Epithelial cell of esophagus (primary cell): ENCODE results near the gene CEP20.

Experiments
- DNase-seq: peaks from one replicate; pipeline ENCODE4 v3.0.0; 2010; ENCODE audit warnings: low read depth
- H3K4me3 ChIP-seq: 2 replicates; pipeline ENCODE4 v1.5.1; 2011; ENCODE audit warnings: mild to moderate bottlenecking, low read length, control low read depth
- TF ChIP-seq, protein P1 (sequence below): IDR thresholded peaks from 2 replicates; pipeline ENCODE4 v1.5.1; 2011; ENCODE audit warnings: low read depth, mild to moderate bottlenecking, low read length, control low read depth, inconsistent platforms; ENCODE audit not compliant: insufficient read depth; ENCODE audit errors: missing control alignments

Gene CEP20

DNA sequence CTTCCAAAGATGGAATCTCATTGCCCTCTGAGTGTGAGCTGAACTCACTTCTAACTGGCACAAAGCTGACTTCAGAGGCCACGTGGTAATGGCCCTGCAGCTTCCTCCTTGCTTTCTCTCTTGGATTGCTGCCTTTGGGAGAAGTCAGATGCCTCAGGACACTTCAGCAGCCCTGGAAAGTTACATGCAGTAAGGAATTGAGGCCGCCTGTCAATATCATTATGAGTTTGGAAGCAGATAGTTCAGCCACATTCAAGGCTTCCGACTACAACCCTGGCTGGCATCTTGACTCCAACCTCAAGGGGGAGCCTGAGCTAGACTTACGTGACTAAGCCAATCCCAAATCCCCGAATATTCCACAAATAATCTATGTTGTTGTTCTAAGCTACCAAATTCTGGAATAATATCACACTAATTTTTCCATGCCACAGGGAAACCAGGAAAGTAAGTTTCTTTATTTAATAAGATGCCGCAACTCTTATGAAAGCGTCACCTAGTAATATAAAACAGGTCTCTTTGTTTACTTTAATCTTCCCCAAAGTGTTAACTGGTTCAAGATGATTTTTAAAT is 13.6 kb downstream of the CEP20 start:
- TF ChIP-seq, protein P1, sequence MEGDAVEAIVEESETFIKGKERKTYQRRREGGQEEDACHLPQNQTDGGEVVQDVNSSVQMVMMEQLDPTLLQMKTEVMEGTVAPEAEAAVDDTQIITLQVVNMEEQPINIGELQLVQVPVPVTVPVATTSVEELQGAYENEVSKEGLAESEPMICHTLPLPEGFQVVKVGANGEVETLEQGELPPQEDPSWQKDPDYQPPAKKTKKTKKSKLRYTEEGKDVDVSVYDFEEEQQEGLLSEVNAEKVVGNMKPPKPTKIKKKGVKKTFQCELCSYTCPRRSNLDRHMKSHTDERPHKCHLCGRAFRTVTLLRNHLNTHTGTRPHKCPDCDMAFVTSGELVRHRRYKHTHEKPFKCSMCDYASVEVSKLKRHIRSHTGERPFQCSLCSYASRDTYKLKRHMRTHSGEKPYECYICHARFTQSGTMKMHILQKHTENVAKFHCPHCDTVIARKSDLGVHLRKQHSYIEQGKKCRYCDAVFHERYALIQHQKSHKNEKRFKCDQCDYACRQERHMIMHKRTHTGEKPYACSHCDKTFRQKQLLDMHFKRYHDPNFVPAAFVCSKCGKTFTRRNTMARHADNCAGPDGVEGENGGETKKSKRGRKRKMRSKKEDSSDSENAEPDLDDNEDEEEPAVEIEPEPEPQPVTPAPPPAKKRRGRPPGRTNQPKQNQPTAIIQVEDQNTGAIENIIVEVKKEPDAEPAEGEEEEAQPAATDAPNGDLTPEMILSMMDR, result peak; percentile 92
- H3K4me3 ChIP-seq, result no peak overlapping the region
- peak; percentile 78 for DNase-seq

DNA sequence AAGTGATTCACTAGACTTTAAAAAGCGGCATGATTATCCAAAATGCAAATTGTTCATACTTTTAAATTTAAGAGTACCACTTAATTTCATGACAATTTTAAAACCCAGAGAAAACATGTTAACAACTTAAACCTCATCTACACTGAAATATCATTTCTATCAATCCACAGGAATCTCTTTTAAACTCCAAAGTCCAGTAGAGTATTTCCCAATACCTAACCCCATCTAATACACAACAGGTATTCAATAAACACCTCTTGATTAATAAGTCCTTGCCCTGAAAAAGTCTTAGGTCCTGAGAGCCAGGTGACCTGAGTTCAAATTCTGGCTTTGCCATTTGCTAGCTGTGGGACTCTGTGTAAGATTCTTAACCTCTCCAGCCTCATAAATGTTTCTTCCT is 14.7 kb downstream of the CEP20 start:
- no peak overlapping the region for H3K4me3 ChIP-seq
- TF ChIP-seq, protein P1, result no peak
- no peak for DNase-seq

DNA sequence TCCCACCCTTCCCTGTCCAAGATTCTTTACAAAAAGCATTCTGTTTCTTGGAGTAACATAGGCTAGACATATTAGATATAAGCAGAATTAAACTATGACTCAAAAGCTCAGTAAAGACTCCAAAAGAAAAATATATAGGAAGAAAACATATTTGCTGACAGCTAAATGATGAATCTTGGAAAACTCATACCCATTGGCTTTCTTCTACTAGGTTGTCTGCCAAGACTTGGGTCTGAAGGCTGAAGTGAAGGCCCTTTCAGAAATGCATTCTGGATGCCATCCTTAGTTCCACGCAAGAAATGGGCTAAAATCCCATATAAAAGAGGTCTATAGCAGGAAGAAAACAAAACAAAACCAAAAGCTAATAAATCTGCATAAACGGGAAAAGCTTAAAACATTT is 15.1 kb downstream of the CEP20 start:
- DNase-seq, result no peak
- TF ChIP-seq, protein P1, result no peak

DNA sequence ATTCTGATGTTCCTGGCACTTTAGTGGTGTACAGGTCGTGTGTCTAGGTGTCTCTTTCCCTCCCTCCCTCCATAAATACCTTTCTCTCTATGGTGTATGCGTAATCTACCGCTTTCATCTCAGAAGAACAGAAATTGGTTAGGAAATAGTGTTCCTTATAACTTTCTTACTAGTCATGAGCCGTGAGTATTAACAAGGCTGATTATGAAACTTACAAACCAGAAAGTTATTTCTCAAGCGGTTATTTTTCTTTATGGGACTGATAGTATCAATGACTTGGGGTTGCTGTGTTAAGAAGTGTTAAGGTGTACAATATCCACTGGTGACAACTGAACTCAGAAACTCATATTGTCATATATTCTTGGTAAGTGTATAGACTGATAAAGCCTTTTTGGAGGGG is 18.4 kb downstream of the CEP20 start:
- no peak for DNase-seq
- no peak overlapping the region for H3K4me3 ChIP-seq
- TF ChIP-seq, protein P1, result no peak

More for the DNA sequence above, 15.1 kb downstream of the CEP20 start:
- H3K4me3 ChIP-seq, result no peak overlapping the region

DNA sequence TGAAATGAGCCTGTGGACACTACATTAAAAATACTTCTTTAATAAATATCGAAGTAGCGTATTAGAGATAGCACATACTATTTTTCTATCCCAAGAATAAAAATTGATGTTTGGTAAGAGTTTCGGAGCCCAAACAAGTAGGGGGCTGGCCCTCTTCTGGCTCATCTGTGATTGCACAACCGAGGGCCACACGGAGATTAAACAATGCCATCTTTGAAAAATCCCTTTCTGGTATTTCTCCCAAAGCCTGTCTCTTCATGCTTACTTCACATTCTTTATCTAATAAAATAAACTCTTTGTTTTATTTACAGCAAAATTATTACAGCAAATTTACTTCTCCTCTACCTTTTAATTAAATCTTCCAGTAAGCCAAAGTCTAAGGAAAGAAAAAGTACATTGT is 22.0 kb downstream of the CEP20 start:
- H3K4me3 ChIP-seq, result no peak overlapping the region
- TF ChIP-seq, protein P1, result no peak
- DNase-seq, result no peak

DNA sequence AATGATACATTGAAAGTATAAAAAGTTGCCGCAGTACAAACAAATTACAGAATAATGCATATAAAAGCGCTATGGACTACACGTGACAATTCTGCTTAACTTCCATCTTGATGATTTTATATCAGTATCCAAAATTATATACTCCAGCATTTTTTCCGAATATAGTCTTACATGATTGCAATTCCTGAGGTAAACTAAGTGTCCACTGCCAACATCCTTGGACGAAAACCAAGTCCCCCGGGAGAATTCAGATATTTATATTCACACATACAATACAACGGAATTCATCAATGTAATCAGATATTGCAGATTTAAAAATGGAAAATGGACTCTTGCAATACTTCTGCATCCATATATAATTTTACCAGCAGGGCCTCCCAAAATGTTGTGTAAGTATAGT is 22.7 kb downstream of the CEP20 start:
- TF ChIP-seq, protein P1, result no peak
- no peak for DNase-seq
- H3K4me3 ChIP-seq, result no peak overlapping the region

DNA sequence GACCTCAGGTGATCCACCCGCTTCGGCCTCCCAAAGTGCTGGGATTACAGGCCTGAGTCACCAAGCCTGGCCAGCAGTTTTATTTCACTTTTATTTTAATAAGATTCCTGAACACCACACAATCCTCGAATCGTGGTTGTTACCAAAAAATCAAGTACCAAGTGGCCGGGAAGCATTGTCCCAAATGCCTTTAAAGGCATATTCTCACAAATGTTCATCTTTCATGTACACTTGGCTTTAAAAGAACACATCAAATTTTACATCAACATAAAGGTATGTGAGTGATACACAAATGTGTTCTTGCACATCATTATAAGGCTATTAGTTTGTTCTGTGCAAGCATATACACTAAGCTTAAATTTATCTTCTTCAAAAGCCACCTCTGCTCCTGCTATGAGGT is 23.5 kb downstream of the CEP20 start:
- TF ChIP-seq, protein P1, result no peak
- no peak overlapping the region for H3K4me3 ChIP-seq

More for the DNA sequence above, 23.5 kb downstream of the CEP20 start:
- DNase-seq, result no peak
